Astrocyte (in vitro differentiated cells and primary cell): ENCODE results near the gene ZBTB24.

Experiments
- CTCF ChIP-seq: IDR thresholded peaks from 2 replicates; pipeline ENCODE4 v1.5.1; 2011; ENCODE audit warnings: low read depth, mild to moderate bottlenecking, inconsistent platforms, low read length, moderate library complexity; ENCODE audit not compliant: insufficient read depth
- EZH2 ChIP-seq: IDR thresholded peaks from 2 replicates; pipeline ENCODE4 v1.6.1; 2012; ENCODE audit warnings: mild to moderate bottlenecking, low read length, inconsistent platforms; ENCODE audit not compliant: insufficient read depth

DNA sequence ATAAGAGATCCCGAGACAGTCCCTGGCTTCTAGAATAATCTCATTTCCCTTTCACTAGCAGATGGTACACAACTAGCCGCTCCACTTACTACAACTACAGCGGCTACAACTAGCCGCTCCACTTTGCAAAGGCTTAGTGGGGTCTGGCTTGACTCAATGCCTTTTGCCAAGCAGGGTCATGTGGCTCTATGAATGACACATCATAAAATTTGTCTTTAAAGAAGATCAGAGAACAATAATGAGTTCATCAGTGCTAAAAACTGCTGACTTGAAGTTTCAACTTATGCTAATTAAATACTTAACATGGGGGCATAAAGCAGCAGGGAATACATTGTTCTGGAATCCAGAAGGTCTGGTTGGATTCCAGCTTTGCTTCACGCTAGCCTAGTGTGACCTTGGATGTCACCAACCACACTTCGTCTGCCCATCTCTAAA is 25.4 kb downstream of the ZBTB24 start:
- TF ChIP-seq CTCF (no peak), EZH2 (no peak)
